ENCODE measurements around the gene MTG2. TPM values are rescaled to one million over a fixed set of nuclear protein-coding genes. Genes with fewer than 3 reads are reported as not detected.

Gene MTG2
- polyA plus RNA-seq, 1 of the 3 experiments (the other 2 are of a cell fraction), result 42.9 TPM

DNA sequence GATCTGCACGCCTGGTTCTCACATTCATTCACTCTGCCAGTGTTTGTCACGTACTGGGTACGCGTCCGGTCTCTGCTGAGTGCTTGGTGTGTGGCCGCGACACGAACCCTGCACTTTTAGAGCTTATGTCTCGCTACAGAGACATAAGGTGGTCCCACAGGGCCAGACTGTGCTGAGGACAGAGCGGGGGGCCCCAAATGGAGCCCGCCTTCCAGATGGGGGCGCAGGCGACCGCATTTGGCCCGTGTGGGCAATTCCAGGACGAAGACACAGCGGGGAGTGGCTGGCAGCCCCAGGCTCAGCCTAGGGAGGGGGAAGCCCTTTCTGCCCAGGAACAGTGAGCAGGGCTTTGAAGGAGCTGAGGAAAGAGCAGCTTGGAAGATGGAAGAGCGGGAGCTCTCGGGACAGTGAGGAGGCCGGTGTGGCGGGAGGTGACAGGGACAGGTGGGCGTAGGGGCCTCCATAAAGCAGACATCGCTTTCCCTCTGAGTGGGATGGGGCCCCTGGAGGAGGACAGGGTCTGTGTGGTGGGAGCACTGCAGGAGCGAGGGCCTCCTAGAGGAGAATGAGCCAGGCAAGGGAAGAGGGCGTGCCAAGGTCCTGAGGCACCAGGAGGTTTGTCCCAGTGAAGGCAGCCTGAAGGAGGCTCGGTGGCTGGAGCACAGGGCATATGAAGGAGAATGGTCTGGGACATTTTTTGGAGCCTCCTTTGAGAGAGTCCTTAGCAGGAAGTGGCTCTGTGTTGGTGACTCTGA lies 7.8 kb upstream of the MTG2 start:
- Histone ChIP-seq H4K20me1 (ENCODE audit: insufficient read depth) (no peaks in the 10 kb centered on the region), H3K27ac (ENCODE audit: low read depth in 2 of 2, low read length in 1 of 2) (no peak overlapping the region), H3K4me3 (ENCODE audit: low read depth in 2 of 2, low read length in 1 of 2) (no peak overlapping the region), H3K9me2 (no peaks in the 10 kb centered on the region), H3K4me1 (ENCODE audit: control insufficient read depth in 1 of 2, insufficient read depth in 2 of 2, low read depth in 1 of 2, low read length in 1 of 2) (peaks cover 0 to 12% of the 10 kb centered on the region in 2 experiments; a peak in 1 of 4 replicates), H3K36me3 (replicated peaks in 1 of 2; ENCODE audit: control insufficient read depth in 1 of 2, insufficient read depth in 2 of 2, low read length in 1 of 2) (peaks cover 12 to 25% of the 10 kb centered on the region in 2 experiments), H3K9me3 (no peaks in the 10 kb centered on the region), H3K27me3 (ENCODE audit: insufficient read depth) (no peaks in the 10 kb centered on the region), H2AFZ (ENCODE audit: low read depth) (no peak overlapping the region), H3K79me2 (ENCODE audit: insufficient read depth) (no peaks in the 10 kb centered on the region), H3F3A (replicated peaks; ENCODE audit: insufficient read depth) (peaks cover 4% of the 10 kb centered on the region), H3K9ac (no peak overlapping the region), H3K4me2 (no peak overlapping the region)
- POLR2A ChIA-PET, result no interaction called here
- CTCF ChIA-PET, result interaction anchor here (1.8 to 2.6 kb wide), 2 partner anchors 19 to 164 kb away, joined by 6 to 11 read pairs; no protein-coding TSS in a partner anchor
- TF ChIP-seq POLR2AphosphoS5 (IDR thresholded peaks at IDR 0.05; ENCODE audit: low read depth, low read length), result no peak
- no peak for TF ChIP-seq ZBTB33 (IDR thresholded peaks at IDR 0.05; ENCODE audit: borderline replicate concordance, low read depth)
- no peak for TF ChIP-seq TAF1 (IDR thresholded peaks at IDR 0.05; ENCODE audit: borderline replicate concordance, low read depth, low read length)
- no peak for TF ChIP-seq GATA2 (CRISPR knock-in tag; IDR thresholded peaks at IDR 0.05)
- no peak for DNase-seq
- 93% methylated on average over 23 of the region's 26 CpGs for WGBS (ENCODE audit: low lambda C conversion rate)

- ChIA-PET CTCF (interaction anchor here (1.8 to 2.6 kb wide), 2 partner anchors 19 to 165 kb away, joined by 6 to 11 read pairs; no protein-coding TSS in a partner anchor), POLR2A (no interaction called here)
- Histone ChIP-seq H3K27me3 (ENCODE audit: insufficient read depth) (no peaks in the 10 kb centered on the region), H3K27ac (ENCODE audit: low read depth in 2 of 2, low read length in 1 of 2) (no peak overlapping the region), H2AFZ (ENCODE audit: low read depth) (no peak overlapping the region), H3K4me3 (ENCODE audit: low read depth in 2 of 2, low read length in 1 of 2) (no peak overlapping the region), H3K9me3 (no peaks in the 10 kb centered on the region), H3K4me1 (ENCODE audit: control insufficient read depth in 1 of 2, insufficient read depth in 2 of 2, low read depth in 1 of 2, low read length in 1 of 2) (peaks cover 0 to 12% of the 10 kb centered on the region in 2 experiments; a peak in 1 of 4 replicates), H4K20me1 (ENCODE audit: insufficient read depth) (no peaks in the 10 kb centered on the region), H3K36me3 (replicated peaks in 1 of 2; ENCODE audit: control insufficient read depth in 1 of 2, insufficient read depth in 2 of 2, low read length in 1 of 2) (peaks cover 16 to 25% of the 10 kb centered on the region in 2 experiments), H3K4me2 (no peak overlapping the region), H3K9me2 (no peaks in the 10 kb centered on the region), H3K9ac (no peak overlapping the region), H3F3A (replicated peaks; ENCODE audit: insufficient read depth) (peaks cover 7% of the 10 kb centered on the region), H3K79me2 (ENCODE audit: insufficient read depth) (no peaks in the 10 kb centered on the region)
- DNase-seq, result no peak
- WGBS (ENCODE audit: low lambda C conversion rate), result 96% methylated on average over 4 of the region's 10 CpGs
- no peak for TF ChIP-seq ZBTB33 (IDR thresholded peaks at IDR 0.05; ENCODE audit: borderline replicate concordance, low read depth)
- no peak for TF ChIP-seq NRF1 (IDR thresholded peaks at IDR 0.05; ENCODE audit: low read depth, low read length)
- no peak for TF ChIP-seq MXI1 (IDR thresholded peaks at IDR 0.05; ENCODE audit: low read depth, low read length)
- no peak for TF ChIP-seq TEAD4 (IDR thresholded peaks at IDR 0.05; ENCODE audit: borderline replicate concordance, insufficient read depth)
- no peak for TF ChIP-seq GATA2 (CRISPR knock-in tag; IDR thresholded peaks at IDR 0.05)
- TF ChIP-seq MAX (IDR thresholded peaks at IDR 0.05; ENCODE audit: low read depth), result no peak
- TF ChIP-seq FOSL2 (IDR thresholded peaks at IDR 0.05; ENCODE audit: borderline replicate concordance, low read depth), result no peak
- TF ChIP-seq YY1 (IDR thresholded peaks at IDR 0.05; ENCODE audit: low read depth), result no peak
- no peak for TF ChIP-seq RCOR1 (IDR thresholded peaks at IDR 0.05; ENCODE audit: low read length)
- no peak for TF ChIP-seq GABPA (IDR thresholded peaks at IDR 0.05; ENCODE audit: low read depth)
- no peak for TF ChIP-seq CHD2 (IDR thresholded peaks at IDR 0.05; ENCODE audit: low read length, partially characterized antibody)
- TF ChIP-seq, protein P1, sequence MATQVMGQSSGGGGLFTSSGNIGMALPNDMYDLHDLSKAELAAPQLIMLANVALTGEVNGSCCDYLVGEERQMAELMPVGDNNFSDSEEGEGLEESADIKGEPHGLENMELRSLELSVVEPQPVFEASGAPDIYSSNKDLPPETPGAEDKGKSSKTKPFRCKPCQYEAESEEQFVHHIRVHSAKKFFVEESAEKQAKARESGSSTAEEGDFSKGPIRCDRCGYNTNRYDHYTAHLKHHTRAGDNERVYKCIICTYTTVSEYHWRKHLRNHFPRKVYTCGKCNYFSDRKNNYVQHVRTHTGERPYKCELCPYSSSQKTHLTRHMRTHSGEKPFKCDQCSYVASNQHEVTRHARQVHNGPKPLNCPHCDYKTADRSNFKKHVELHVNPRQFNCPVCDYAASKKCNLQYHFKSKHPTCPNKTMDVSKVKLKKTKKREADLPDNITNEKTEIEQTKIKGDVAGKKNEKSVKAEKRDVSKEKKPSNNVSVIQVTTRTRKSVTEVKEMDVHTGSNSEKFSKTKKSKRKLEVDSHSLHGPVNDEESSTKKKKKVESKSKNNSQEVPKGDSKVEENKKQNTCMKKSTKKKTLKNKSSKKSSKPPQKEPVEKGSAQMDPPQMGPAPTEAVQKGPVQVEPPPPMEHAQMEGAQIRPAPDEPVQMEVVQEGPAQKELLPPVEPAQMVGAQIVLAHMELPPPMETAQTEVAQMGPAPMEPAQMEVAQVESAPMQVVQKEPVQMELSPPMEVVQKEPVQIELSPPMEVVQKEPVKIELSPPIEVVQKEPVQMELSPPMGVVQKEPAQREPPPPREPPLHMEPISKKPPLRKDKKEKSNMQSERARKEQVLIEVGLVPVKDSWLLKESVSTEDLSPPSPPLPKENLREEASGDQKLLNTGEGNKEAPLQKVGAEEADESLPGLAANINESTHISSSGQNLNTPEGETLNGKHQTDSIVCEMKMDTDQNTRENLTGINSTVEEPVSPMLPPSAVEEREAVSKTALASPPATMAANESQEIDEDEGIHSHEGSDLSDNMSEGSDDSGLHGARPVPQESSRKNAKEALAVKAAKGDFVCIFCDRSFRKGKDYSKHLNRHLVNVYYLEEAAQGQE (IDR thresholded peaks at IDR 0.05; ENCODE audit: low read depth, low read length), result no peak
- TF ChIP-seq, protein P2, sequence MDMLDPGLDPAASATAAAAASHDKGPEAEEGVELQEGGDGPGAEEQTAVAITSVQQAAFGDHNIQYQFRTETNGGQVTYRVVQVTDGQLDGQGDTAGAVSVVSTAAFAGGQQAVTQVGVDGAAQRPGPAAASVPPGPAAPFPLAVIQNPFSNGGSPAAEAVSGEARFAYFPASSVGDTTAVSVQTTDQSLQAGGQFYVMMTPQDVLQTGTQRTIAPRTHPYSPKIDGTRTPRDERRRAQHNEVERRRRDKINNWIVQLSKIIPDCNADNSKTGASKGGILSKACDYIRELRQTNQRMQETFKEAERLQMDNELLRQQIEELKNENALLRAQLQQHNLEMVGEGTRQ (IDR thresholded peaks at IDR 0.05; ENCODE audit: borderline replicate concordance, low read depth, low read length), result no peak
- TF ChIP-seq TCF12 (IDR thresholded peaks at IDR 0.05), result no peak
- no peak for TF ChIP-seq EP300 (IDR thresholded peaks at IDR 0.05; ENCODE audit: borderline replicate concordance in 1 of 2, low read depth in 1 of 2, low read length in 1 of 2)
- no peak for TF ChIP-seq POLR2AphosphoS5 (IDR thresholded peaks at IDR 0.05; ENCODE audit: low read depth, low read length)
These were observed 7.1 kb upstream of the MTG2 start for GRCh38 chr20:62175711-62176110.
